Measurements from ENCODE around the gene SLC17A9.

The SLC17A9 gene, protein sequence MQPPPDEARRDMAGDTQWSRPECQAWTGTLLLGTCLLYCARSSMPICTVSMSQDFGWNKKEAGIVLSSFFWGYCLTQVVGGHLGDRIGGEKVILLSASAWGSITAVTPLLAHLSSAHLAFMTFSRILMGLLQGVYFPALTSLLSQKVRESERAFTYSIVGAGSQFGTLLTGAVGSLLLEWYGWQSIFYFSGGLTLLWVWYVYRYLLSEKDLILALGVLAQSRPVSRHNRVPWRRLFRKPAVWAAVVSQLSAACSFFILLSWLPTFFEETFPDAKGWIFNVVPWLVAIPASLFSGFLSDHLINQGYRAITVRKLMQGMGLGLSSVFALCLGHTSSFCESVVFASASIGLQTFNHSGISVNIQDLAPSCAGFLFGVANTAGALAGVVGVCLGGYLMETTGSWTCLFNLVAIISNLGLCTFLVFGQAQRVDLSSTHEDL

DNA sequence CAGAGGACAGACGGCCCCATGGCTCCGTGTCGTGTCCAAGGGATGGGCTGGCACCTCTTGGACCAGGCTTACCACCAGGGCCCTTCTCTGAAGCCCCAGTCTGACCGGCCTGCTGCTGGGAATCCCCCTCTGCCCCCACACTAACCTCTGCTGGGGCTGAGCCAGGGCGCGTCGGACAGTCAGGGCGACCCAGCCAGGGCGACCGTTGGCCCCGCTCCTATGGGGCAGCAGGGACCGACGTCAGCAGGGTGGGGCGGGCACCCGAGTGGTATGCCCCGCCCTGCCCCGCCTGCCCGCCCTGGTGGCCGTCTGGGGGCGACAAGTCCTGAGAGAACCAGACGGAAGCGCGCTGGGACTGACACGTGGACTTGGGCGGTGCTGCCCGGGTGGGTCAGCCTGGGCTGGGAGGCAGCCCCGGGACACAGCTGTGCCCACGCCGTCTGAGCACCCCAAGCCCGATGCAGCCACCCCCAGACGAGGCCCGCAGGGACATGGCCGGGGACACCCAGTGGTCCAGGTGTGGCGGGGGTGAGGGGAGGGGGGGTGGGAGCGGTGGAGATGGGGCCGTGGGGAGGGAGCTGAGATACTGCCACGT, at the start of gene SLC17A9:
Gene SLC17A9 (plus strand): TSS at position 337 of the 595 bp plus-strand sequence. CDS start 122 bp downstream, at position 459.
- peak within 1 kb of the TSS; percentile 82 for H3K4me3 Mint-ChIP-seq
- H3K4me1 Mint-ChIP-seq (ENCODE audit: low read depth), result peaks cover 8% of the 10 kb centered on the region
- H3K9me3 Mint-ChIP-seq, result no peaks in the 10 kb centered on the region
- H3K27ac Mint-ChIP-seq, result peak within 1 kb of the TSS; percentile 80
- no peaks in the 10 kb centered on the region for H3K27me3 Mint-ChIP-seq (ENCODE audit: low read depth)
- peak; percentile 68 for DNase-seq (ENCODE audit: low spot score)
- peaks cover 35% of the 10 kb centered on the region for H3K36me3 Mint-ChIP-seq (ENCODE audit: low read depth)

DNA sequence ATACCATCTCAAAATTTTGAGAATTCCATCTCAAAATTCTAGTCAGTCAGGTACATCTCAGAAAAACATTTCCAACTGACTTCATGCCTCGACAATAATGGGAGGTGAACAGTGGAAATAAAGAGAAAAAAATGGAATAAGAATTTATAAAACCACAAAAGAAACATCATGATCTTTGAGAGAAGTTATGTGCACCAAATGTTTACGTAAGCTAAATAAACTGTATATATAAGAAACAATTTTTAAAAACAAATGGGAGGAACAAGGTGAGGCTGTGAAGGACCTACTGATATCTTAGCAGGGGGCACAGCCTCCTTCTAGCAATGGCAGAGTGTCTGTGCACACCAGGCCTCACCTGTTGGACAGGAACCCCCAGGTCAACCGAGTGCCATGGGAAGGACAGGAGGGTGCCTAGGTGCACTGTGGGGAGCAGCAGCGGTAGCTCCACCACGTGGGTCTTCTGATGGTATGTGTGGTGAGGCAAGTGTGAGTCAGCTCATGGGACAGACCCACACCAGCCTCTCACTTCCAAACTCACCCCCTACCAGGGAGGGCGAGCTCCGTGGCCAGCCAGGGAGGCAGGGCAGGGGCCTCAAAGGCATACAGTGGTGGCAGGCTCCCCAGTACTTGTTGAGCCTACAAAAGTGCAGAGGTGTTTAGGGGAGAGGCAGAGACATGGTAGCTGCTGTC, 49.4 kb upstream of the SLC17A9 start:
- H3K9me3 Mint-ChIP-seq, result no peaks in the 10 kb centered on the region
- no peak overlapping the region for H3K27ac Mint-ChIP-seq
- DNase-seq (ENCODE audit: low spot score), result no peak
- H3K36me3 Mint-ChIP-seq (ENCODE audit: low read depth), result peaks cover 73% of the 10 kb centered on the region
- no peak overlapping the region for H3K4me3 Mint-ChIP-seq
- H3K27me3 Mint-ChIP-seq (ENCODE audit: low read depth), result no peaks in the 10 kb centered on the region
- H3K4me1 Mint-ChIP-seq (ENCODE audit: low read depth), result peaks cover 22% of the 10 kb centered on the region

DNA sequence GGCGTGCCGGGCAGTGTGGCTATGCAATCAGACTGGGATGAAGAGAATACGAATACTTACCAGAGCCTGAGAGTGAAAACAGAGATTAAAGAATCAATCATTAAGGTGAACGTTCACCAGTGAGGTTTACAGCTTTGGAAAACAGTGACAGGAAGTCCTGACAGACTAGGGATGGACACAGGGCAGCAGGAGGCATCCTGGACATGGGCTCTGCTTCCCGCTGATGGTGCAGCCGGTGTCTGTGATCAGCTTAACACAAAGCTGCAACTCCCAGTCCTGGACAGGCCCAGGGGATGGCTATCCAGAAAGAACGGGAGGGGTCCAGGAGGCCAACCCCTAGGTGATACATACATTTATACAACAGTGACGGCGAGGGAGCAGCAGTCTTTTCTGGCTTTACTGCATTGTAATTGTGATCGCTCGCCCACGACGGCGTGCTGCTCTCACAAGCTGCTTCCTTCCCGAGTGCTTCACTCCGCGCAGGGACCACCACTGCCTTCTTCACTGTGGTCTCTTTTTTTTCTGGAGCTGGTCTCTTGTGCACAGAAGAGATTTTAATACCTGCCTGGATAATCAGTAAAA, 46.9 kb upstream of the SLC17A9 start:
- DNase-seq (ENCODE audit: low spot score), result no peak
- H3K36me3 Mint-ChIP-seq (ENCODE audit: low read depth), result peaks cover 79% of the 10 kb centered on the region
- H3K27me3 Mint-ChIP-seq (ENCODE audit: low read depth), result no peaks in the 10 kb centered on the region
- no peak overlapping the region for H3K27ac Mint-ChIP-seq
- no peak overlapping the region for H3K4me3 Mint-ChIP-seq
- H3K9me3 Mint-ChIP-seq, result no peaks in the 10 kb centered on the region
- H3K4me1 Mint-ChIP-seq (ENCODE audit: low read depth), result peaks cover 2% of the 10 kb centered on the region

DNA sequence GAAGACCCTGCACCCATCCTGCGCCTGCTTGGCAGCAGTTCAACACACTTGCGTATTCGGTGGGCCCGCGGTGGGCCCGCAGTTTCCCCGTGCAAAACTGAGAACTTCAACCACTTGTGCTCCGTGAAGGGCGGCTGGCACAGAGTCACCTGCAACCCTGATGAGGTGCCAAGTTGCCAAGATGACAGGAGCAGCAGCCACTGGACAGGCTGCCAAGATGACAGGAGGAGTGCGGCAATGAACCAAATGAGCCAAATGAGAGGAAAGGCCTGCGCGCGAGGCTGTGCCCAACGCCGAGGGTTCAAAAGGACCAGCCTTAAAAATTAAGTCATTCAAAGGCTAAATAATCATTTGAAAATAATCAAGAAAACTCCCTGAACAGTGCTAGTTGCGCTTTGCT, 46.3 kb upstream of the SLC17A9 start:
- Mint-ChIP-seq H3K9me3 (no peaks in the 10 kb centered on the region), H3K27me3 (ENCODE audit: low read depth) (no peaks in the 10 kb centered on the region), H3K36me3 (ENCODE audit: low read depth) (peaks cover 78% of the 10 kb centered on the region), H3K4me1 (ENCODE audit: low read depth) (no peaks in the 10 kb centered on the region), H3K27ac (no peak overlapping the region), H3K4me3 (no peak overlapping the region)
- no peak for DNase-seq (ENCODE audit: low spot score)

DNA sequence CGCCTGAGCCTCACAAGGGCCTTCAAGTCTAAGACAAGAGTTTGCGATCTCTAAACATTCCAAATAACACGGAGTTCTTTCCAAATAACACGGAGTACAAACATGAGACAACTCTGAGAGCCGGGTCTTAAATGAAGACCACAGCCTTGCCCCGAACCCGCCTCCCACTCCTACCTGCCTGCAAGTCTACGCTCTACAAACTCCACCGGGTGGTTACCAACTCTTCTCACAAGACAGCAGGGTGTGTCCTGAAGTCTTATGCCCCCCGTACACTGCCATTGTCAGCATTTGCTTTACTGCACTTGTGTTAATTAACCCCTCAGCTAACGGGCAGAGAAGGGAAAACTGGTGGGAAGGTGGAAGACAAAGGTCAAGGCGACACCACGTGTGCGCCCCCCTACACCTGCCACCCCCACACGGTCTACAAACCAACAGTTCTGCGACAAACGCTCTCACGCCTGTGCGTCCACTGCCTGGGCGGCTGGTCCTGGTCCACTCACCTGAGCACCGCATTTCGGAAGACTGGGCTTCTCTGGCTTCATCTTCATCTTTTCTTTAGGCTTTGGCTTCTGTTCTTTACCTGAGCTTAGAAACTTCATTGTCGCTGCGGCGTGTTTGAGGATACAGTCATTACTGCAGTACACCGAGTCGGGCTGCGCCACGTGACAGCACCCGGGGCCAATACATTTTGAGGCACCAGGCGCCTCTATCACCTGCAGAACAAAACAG, 45.7 kb upstream of the SLC17A9 start:
- no peak overlapping the region for H3K4me3 Mint-ChIP-seq
- peaks cover 77% of the 10 kb centered on the region for H3K36me3 Mint-ChIP-seq (ENCODE audit: low read depth)

DNA sequence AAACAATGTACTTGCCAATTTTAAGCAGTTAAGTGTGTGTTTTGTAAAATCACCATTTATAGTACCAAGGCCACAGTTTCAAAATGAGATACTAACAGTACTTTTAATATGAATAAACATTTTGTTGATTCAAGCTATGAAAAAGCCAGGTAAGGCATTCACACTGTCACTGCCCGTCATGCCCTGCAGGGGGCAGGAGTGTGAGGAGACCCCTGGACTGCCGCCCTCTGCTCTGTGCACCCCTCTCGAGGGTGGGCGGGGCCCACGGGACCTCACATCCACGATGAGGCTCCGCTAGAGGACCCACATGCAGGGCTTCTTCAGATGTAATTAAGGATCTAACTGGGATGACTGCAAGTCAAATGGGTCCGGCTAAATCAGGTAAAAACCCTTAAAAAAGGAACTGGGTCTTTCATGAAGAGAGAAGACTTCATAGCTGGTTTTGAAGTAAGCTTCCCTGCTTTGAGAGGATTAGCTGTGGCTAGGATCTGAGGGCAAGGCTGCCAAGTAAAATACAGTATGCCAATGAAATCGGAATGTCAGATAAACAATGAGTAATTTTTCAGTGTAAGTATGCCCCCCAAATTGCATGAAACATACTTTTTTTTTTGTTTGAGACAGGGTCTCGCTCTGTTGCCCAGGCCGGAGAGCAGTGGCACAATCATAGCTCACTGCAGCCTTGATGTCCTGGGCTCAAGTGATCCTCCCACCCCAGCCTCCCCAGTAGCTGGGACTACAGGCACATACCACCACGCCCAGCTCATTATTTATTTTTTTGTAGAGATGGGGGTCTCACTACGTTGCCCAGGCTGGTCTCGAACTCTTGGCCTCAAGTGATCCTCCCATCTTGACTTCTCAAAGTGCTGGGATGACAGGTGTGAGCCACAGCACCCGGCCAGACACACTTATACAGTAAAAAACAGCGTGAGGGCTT, 44.9 kb upstream of the SLC17A9 start:
- Mint-ChIP-seq H3K4me3 (no peak overlapping the region), H3K27me3 (ENCODE audit: low read depth) (no peaks in the 10 kb centered on the region), H3K4me1 (ENCODE audit: low read depth) (no peaks in the 10 kb centered on the region), H3K36me3 (ENCODE audit: low read depth) (peaks cover 73% of the 10 kb centered on the region), H3K9me3 (no peaks in the 10 kb centered on the region), H3K27ac (no peak overlapping the region)
- no peak for DNase-seq (ENCODE audit: low spot score)

More for the DNA sequence above, 45.7 kb upstream of the SLC17A9 start:
- Mint-ChIP-seq H3K27me3 (ENCODE audit: low read depth) (no peaks in the 10 kb centered on the region), H3K9me3 (no peaks in the 10 kb centered on the region), H3K27ac (no peak overlapping the region), H3K4me1 (ENCODE audit: low read depth) (no peaks in the 10 kb centered on the region)
- no peak for DNase-seq (ENCODE audit: low spot score)

DNA sequence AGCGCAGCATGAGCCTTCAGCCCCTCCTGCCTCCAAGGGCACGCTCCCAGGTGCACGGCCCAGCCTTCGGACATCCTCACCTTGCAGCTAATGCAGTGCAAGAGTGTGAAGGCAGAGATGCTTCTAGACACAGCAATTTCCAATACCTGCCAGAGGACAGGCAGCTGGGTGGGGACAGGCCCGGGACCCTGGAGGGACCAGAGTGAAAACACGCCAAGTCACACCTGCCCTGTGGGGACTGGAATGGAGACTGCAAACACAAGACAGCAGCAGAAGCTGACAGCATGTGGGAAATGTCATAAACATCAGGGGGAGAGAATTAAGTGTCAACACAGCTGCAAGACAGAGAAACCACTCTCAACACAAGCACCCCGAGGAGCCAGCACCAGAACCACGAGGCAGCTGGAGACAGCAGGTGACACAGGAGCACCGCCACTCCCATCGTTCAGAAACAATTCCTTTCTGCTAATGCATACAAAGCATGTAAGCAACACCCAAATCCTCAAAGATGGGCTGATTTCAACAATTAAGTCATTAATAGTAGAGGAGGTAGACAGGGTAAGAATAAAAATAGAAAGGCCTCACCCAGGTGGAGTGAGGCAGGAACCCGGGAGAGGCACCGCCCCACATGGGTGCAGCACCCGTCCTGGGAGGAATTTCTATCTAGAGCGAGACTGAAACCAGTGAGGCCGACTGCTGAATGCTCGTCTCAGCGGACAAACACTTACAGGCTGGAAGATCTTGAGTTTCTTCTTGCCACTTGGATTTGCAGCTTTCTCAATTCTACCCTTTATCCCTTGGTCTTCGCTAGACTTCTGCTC, 43.3 kb upstream of the SLC17A9 start:
- H3K36me3 Mint-ChIP-seq (ENCODE audit: low read depth), result peaks cover 70% of the 10 kb centered on the region
- peaks cover 2% of the 10 kb centered on the region for H3K4me1 Mint-ChIP-seq (ENCODE audit: low read depth)

DNA sequence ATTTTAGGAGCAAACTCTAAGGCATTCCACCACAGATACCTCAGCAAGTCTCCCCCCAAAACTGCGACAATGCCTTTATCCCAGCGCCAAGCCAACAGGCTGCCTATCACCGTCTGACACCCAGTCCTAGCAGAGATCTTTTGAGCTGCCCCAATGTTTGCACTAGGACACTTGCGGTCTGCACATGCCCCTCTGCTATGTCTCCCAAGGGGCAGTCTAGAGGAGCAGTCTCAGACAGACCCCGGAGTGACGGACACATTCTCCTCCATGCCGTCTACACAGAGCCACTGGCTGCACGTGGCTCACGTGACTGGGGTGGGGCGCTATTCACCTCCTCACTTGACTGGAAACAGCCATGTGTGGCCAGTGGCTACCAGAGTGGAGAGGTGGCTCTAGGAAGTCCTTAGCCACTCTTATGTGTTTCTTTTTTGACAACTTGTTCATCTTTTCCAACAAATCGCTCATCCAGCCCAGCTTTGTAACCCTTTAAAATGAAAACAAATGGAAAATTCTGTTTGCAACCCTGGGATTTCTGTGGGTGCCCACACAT, 42.2 kb upstream of the SLC17A9 start:
- H3K9me3 Mint-ChIP-seq, result no peaks in the 10 kb centered on the region
- H3K4me1 Mint-ChIP-seq (ENCODE audit: low read depth), result peaks cover 8% of the 10 kb centered on the region
- H3K27me3 Mint-ChIP-seq (ENCODE audit: low read depth), result no peaks in the 10 kb centered on the region
- peaks cover 60% of the 10 kb centered on the region for H3K36me3 Mint-ChIP-seq (ENCODE audit: low read depth)
- no peak overlapping the region for H3K4me3 Mint-ChIP-seq
- DNase-seq (ENCODE audit: low spot score), result no peak
- H3K27ac Mint-ChIP-seq, result no peak overlapping the region

More for the DNA sequence above, 43.3 kb upstream of the SLC17A9 start:
- H3K9me3 Mint-ChIP-seq, result no peaks in the 10 kb centered on the region
- no peak overlapping the region for H3K4me3 Mint-ChIP-seq
- no peaks in the 10 kb centered on the region for H3K27me3 Mint-ChIP-seq (ENCODE audit: low read depth)
- DNase-seq (ENCODE audit: low spot score), result no peak
- no peak overlapping the region for H3K27ac Mint-ChIP-seq

DNA sequence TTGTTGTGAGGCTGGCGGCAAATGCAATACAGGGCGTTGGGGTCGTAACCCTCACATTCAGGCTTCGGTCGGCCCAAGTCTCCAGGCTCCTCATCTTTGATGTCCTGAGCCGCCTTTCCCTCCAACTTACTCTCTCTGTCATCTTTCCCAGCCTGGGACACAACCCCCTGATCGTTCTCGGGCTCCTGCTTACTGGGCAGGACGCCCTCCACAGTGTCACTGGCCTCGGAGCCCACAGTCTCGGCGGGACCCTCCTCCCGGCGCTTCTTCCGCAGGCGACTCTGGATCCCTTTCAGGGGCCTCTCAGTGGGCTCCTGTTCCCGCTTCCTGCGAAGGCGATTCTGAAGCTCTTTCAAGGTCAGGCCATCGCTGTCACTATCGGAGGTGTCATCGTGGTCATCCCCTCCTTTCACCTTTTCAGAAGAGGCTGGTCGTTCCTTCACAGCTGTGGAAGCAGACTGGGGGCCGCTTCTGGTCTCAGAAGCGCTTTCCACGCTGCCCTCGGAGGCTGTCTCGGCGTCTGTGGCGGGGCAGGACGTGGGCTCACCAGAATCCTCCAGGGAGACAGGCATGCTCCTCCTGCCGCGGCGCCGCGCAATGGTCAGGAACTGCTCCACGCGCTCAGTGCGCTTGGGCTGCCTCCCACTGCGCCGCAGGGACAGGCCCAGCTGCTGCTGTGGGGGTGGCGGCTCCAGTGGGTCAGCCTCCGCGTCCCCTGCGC, 41.6 kb upstream of the SLC17A9 start:
- Mint-ChIP-seq H3K27ac (no peak overlapping the region), H3K36me3 (ENCODE audit: low read depth) (peaks cover 56% of the 10 kb centered on the region)
- DNase-seq (ENCODE audit: low spot score), result no peak

DNA sequence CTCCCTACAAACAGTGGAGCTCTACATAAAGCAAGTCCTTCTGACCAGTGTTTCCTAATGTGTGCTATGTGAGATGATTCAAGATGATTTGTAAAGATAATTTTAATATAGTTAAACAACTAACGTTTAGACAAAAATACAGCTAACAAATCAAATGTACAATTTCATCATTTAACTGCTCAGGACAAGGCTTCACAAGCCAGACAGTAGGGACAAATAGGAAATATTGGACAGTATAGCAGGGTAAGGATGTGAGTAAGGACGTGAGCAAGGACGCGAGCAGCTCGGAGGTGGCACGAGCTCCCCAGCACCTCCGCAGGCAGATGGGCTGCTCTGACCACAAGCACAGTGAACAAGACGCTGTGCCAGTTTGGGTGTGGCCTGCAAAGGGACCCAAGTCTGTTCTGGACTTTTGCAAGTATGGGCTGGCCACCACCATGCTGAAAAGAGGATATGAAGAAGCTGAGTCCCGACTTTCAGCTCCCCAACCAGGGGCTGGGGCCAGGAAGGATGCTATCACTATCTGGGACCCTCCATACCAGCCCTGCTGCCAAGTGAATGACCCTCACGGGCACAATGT, 40.7 kb upstream of the SLC17A9 start:
- no peak for DNase-seq (ENCODE audit: low spot score)
- Mint-ChIP-seq H3K27ac (no peak overlapping the region), H3K4me3 (no peak overlapping the region), H3K27me3 (ENCODE audit: low read depth) (no peaks in the 10 kb centered on the region), H3K9me3 (no peaks in the 10 kb centered on the region), H3K4me1 (ENCODE audit: low read depth) (peaks cover 11% of the 10 kb centered on the region), H3K36me3 (ENCODE audit: low read depth) (peaks cover 51% of the 10 kb centered on the region)

More for the DNA sequence above, 41.6 kb upstream of the SLC17A9 start:
- Mint-ChIP-seq H3K4me1 (ENCODE audit: low read depth) (peaks cover 8% of the 10 kb centered on the region), H3K9me3 (no peaks in the 10 kb centered on the region), H3K27me3 (ENCODE audit: low read depth) (no peaks in the 10 kb centered on the region), H3K4me3 (no peak overlapping the region)

DNA sequence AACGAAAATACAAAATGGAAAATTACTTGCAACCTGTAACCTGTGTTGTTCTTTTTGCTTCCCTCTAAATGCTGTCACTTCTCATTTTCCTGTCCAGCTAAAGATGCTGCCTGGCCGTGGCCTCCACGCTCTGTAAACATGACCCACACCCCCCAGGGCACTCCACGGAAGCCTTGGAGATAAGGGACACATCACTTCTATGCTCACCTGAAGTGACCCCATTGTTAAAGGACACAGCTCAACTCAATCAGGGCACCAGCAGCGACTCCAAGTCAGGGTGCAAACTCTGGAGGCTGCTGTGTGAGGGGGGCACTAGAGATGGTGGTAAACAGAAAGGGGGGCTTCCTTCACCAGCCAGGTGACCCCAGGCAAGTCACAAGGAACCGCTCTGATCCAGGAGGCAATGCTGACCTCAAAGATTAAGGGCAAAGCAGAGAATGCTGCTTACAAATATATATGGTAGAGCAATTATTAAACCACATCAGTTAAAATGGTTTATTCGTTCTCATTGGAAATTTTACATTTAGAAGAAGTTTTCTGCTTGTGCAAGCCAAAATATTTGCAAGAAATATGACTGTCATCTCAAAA, 39.4 kb upstream of the SLC17A9 start:
- Mint-ChIP-seq H3K4me3 (no peak overlapping the region), H3K9me3 (no peaks in the 10 kb centered on the region), H3K36me3 (ENCODE audit: low read depth) (peaks cover 46% of the 10 kb centered on the region), H3K27me3 (ENCODE audit: low read depth) (no peaks in the 10 kb centered on the region), H3K27ac (no peak overlapping the region), H3K4me1 (ENCODE audit: low read depth) (peaks cover 24% of the 10 kb centered on the region)
- DNase-seq (ENCODE audit: low spot score), result no peak
